Peyer's patch (tissue), 4 donors: ENCODE results near the gene GRK6.

Experiments used
- POLR2A ChIP-seq, 2 donors: fragments of 450-650 bp; IDR thresholded peaks; one replicate each; pipeline ENCODE4 v1.5.1; 2017; ENCODE audit warnings: antibody characterized with exemption in 2 of 2, mild to moderate bottlenecking in 2 of 2, moderate library complexity in 2 of 2
- TF ChIP-seq, protein P1 (sequence below), 6 experiments: fragments of 450-650 bp in 4 of 6; fragments of 200-600 bp in 2 of 6; sonication (generic) in 1 of 6; IDR thresholded peaks; one replicate each; pipeline ENCODE4 v1.5.1; 2017 to 2019; ENCODE audit warnings: antibody characterized with exemption in 6 of 6, mild to moderate bottlenecking in 3 of 6, moderate library complexity in 1 of 6

DNA sequence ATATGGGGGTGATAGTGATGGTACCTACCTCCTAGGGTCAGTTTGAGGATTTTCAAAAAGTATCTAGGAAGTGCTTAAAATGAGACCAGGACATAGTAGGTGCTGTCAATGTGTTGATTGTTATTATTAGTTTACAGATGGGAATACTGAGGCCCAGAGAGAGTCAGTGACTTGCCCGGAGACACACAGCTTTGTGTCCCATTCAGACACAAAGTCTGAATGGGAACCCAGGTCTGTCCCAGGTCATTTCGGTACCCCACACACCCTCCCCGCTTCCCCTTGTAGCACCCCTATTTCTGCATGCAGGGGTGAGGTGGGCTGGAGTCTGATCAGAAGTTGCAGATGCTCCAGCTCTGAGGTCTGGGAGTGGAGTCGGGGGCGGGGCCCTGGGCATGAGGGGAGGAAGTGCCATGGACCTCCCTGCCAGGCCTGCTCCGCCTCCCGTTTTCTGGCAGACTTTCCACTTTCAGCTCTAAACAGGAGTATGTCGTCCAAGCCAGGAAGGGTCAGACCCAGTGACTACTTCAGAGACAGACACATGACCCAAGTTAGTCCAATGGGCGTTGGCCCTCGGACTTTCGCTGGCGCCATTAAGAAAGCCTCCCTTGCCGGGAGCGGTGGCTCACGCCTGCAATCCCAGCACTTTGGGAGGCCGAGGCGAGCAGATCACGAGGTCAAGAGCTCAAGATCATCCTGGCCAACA, 50.2 kb downstream of the GRK6 start:
- TF ChIP-seq, protein P1, sequence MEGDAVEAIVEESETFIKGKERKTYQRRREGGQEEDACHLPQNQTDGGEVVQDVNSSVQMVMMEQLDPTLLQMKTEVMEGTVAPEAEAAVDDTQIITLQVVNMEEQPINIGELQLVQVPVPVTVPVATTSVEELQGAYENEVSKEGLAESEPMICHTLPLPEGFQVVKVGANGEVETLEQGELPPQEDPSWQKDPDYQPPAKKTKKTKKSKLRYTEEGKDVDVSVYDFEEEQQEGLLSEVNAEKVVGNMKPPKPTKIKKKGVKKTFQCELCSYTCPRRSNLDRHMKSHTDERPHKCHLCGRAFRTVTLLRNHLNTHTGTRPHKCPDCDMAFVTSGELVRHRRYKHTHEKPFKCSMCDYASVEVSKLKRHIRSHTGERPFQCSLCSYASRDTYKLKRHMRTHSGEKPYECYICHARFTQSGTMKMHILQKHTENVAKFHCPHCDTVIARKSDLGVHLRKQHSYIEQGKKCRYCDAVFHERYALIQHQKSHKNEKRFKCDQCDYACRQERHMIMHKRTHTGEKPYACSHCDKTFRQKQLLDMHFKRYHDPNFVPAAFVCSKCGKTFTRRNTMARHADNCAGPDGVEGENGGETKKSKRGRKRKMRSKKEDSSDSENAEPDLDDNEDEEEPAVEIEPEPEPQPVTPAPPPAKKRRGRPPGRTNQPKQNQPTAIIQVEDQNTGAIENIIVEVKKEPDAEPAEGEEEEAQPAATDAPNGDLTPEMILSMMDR (IDR thresholded peaks at IDR 0.05), result no peak
- no peak for TF ChIP-seq POLR2A (IDR thresholded peaks at IDR 0.05)
